ENCODE measurements around the gene CCNF.
"Not testable (repeated sequence)": the region's sequence is repeated elsewhere in the genome, so short reads cannot be mapped to it uniquely, and the experiment has no call there.

The CCNF gene

GRCh38 chr16:2471653-2472487 lies 42.6 kb downstream of the CCNF start:
- no peak for DNase-seq (ENCODE audit: low read depth, low spot score)

DNA sequence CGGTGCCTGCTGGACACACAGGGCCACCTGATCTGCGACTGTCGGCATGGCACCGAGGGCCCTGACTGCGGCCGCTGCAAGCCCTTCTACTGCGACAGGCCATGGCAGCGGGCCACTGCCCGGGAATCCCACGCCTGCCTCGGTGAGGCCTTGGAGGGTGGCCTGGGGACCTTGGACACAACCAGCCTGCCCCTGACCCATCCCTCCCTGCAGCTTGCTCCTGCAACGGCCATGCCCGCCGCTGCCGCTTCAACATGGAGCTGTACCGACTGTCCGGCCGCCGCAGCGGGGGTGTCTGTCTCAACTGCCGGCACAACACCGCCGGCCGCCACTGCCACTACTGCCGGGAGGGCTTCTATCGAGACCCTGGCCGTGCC lies 43.2 kb downstream of the CCNF start:
- no peak for DNase-seq (ENCODE audit: low read depth, low spot score)

DNA sequence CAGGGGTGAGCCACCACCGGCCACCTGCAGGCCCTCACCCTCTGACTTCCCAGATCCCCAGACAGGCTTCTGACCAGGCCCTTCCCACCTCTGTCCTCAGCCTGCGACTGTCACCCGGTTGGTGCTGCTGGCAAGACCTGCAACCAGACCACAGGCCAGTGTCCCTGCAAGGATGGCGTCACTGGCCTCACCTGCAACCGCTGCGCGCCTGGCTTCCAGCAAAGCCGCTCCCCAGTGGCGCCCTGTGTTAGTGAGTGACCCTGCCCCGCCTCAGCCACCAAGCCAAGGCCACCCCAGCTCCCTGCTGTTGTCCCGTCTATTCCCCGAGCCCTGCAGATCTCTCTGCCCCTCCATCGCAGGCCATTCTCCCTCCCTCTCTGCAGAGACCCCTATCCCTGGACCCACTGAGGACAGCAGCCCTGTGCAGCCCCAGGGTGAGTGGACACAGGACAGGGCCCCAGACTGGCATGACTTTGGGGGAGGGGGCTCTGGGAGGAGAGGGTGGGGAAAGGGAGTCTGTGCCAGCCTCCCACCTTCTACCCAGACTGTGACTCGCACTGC lies 43.7 kb downstream of the CCNF start:
- DNase-seq (ENCODE audit: low read depth, low spot score) = no peak

DNA sequence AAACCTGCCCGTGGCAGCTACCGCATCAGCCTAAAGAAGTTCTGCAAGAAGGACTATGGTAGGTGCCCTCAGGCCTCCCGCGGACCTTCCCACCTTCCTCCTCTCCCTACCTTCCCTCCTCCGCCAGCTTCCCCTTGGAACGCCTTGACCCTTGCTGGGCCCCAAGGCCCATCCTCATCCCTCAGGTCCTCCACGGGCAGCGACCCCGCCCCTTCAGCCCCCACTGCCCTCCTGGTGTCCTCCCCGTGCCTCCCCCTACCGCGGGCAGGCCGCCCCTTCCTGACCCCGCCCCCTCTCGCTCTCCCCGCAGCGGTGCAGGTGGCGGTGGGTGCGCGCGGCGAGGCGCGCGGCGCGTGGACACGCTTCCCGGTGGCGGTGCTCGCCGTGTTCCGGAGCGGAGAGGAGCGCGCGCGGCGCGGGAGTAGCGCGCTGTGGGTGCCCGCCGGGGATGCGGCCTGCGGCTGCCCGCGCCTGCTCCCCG lies 44.2 kb downstream of the CCNF start:
- no peak for DNase-seq (ENCODE audit: low read depth, low spot score)

GRCh38 chr16:2473999-2474876 lies 45.0 kb downstream of the CCNF start:
- DNase-seq (ENCODE audit: low read depth, low spot score) = no peak

- peak; percentile 53 for DNase-seq (ENCODE audit: low read depth, low spot score)
Measured at GRCh38 chr16:2474877-2475412, 45.7 kb downstream of the CCNF start, which contains the start of gene TBC1D24. Gene TBC1D24 (plus strand): TSS chr16:2475127. CDS start chr16:2496149, 21,022 bp downstream.

DNA sequence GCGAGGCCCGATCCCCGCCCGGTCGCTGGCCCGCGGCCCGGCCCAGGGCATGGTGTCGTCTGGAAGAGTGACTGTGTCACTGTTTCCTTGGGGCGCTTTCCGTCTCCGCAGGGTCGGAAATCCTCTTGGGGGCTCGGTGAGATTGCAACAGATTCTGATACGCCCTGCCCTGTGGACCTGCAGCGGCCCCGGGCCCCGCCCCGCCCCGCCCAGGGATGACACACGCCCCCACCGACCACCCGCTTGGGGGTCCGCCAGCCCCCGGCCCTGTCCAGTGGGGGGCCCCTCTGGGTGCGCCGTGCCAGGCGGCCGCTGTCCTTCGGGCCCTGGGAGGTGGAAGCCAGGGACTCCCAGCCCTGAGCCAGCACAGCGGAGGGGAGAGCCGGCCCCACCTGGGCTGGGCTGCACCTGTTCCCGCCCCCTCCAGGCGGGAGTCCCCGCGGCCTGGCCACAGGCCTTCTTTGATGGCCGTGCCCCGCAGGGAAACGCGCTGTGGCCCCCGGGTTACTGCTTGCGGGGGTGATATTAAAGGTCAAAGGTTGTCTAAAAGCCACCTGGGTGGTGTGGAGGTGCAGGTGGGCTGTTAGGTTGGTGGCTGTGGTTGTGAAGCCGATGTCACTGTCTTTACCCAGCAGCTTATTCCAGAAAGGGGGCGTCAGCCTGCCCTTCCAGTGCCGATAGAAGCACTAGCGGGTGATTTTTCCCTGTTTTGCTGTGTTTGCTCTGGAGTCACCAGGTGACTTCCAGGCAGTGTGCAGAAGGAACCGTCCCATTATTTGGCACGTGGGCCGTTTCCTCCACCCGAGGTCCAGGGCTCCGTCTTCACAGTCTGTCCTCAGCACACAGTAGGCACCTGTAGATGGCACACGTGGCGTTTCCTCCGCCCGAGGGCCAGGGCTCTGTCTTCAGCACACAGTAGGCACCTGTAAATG lies 46.4 kb downstream of the CCNF start:
- DNase-seq (ENCODE audit: low read depth, low spot score) = no peak

DNA sequence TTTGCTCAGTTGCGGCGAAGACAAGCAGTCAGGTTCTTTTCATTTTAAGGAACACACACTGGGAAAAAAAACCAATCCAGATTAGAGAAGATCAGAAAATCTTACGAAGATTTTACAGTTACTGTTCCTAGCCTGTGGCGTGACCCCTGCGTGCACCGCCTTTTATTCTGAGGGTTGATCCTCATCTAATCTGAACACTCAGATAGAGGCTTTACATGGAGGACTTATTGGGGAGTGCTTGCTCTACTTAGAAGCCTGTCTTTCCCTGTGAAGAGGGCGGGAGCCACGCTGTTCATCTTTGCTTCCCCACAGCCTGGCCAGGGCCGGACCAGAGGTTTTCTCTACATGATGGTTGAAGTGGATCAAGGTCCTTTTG lies 47.1 kb downstream of the CCNF start:
- no peak for DNase-seq (ENCODE audit: low read depth, low spot score)

DNA sequence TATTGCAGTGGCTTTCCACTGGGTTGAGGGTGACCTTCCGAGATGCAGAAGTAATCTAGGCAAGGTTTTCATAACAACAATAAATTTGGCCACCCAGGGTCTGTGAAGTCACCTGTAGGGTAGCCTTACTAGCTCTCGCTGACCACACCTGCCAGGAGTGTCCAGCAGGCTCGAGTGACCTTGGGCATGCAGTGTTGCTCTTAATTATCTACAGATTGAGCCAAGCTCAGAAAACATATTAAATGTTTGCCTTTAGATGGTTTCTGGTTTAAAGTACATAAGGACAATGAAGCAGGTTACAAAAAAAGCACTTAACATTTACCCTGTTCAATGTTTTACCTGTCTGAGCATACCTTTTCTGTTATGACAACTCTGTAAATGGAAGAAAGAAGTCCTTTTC lies 47.5 kb downstream of the CCNF start:
- no peak for DNase-seq (ENCODE audit: low read depth, low spot score)

DNA sequence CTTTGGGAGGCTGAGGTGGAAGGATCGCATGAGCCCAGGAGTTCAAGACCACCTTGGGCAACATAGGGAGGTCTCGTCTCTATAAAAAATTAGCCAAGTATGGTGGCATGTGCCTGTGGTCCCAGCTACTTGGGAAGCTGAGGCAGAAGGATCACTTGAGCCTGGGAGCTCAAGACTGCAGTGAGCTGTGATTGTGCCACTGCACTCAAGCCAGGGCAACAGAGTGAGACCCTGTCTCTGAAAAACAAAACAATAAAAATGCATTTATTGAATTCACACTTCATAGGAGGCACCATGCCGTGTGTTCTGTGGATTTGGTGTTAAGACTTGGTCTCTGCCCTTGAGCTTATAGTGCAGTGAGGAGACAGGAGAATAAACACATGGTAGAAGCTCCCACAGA lies 48.1 kb downstream of the CCNF start:
- DNase-seq (ENCODE audit: low read depth, low spot score) = no peak

DNA sequence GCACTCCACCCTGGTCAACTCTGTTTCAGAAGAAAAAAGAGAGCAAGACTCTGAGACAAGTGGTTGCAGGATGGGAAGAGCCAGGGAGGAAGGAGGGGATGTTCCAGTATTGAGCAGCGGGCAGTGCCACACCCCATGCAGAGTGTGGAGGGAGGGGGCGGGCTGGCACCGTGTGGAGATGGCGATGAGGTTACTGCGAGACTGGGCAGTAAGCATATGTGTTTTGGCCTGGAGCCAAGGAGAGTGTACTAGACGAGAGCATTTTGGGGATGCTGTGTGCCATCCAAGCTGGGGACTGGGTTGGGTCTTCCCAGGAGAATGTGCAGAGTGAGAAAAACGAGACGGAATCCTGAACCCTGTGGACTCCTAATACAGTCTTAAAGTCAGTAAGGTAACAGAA lies 49.0 kb downstream of the CCNF start:
- DNase-seq (ENCODE audit: low read depth, low spot score) = no peak

DNA sequence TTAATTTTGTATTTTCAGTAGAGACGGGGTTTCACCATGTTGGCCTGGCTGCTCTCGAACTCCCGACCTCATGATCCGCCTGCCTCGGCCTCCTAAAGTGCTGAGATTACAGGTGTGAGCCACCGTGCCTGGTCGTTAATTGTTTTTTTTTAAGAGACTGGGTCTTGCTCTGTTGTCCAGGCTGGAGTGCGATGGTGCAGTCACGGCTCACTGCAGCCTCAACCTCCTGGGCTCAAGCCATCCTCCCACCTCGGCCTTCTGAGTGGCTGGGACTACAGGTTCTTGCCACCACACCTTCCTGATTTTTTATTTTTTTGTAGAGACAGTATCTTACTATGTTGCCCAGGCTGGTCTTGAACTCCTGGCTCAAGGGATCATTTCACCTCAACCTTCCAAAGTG lies 50.7 kb downstream of the CCNF start:
- not testable (repeated sequence) for DNase-seq (ENCODE audit: low read depth, low spot score)

DNA sequence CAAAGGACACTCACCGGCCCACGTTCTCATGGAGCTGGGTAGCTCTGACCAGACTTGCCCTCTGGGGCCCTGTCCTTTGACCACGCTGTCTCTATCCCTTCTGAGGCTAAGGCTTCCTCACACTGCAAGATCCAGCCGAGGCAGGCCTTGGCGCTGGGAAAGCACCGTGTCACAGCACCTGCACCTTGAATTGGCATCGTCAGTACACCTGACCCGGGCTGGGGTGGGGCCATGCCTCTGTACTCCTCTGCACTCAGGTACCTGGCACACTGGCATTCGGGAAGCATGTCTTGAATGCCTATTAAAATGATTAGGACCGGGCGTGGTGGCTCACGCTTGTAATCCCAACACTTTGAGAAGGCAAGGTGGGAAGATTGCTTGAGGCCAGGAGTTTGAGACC lies 51.7 kb downstream of the CCNF start:
- DNase-seq (ENCODE audit: low read depth, low spot score) = no peak

DNA sequence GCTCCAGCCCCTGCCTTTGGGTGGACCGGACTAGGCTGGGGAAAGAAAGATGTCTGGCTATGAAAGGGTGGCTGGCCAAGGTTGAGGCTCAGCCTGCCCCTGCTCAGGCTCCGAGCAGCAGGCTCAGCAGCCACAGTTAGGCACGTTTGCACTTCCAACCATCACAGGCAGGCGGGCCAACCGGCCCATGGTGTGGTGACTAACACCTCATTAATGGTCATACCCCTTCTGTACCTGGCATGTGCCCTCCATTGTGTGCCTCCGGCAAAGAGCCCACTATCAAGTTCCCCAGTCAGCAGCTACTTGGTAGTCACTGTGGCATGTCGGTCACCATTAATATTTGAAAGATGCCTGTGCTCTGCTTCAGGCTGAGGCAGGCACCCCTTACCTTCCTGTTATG lies 52.4 kb downstream of the CCNF start:
- DNase-seq (ENCODE audit: low read depth, low spot score) = no peak

DNA sequence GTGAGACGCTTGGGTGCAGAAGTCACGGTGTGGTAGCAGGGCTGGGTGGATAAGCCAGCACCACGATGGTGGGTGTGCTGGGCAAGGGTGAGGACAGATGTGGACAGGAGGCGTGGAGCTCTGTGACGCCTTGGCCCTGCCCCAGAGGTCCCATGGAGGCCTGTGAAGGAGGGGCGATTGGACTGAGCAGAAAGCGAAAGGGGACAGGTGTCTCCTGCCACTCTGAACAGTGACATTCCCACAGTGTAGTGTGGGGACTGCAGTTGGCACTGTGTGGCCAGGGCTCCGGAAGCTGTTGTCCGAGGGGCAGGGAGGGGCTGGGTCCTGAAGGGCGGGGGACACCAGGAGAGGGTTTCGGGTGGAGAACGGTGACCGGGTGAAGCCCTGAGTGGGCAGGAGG lies 53.0 kb downstream of the CCNF start:
- DNase-seq (ENCODE audit: low read depth, low spot score) = no peak

GRCh38 chr16:2482708-2483534 lies 53.7 kb downstream of the CCNF start:
- no peak for DNase-seq (ENCODE audit: low read depth, low spot score)

DNA sequence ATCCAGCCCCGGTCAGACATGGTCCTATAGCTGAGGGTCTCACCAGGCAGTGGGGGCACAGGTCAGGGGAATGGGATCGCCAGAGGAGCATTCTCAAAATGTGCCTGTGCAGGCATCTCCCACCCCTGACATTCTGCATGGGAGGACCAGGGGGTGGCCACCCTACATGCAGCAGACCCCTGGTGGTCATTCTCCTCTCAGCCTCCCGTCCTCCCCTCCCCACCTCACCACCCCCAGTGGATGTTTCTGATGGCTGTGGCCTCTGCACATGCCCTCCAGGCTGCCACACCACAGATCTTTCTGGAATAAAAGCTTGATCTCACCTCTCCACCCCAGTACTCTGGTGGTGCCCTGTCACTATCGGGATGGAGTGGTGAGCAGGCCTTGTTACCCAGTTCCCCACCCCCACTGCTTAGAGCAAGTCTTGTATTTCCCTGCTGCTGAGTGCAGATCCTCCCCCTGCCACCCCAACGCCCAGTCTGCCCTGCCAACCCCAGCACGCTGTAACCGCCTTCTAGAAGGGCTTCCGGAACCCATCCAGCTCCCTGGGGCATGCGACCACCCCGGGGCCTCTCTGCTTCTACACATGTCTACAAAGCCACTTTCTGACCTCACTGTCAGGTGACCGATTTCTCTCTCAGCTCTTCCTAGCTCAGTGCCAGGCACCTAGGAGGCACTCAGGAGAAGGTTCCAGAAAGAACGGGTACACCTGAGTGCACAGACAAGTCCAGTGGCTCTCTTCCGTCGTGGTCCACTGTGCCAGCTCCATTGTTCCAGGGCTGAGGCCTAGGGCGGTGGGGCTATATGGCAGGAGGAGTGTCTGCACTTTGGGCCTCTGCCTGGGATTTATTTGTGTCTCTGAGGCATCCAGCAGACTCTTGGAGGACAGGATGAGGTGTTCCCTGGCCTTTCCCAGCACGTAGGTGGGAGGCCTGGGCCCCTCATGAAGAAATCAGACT lies 55.0 kb downstream of the CCNF start:
- no peak for DNase-seq (ENCODE audit: low read depth, low spot score)

- DNase-seq (ENCODE audit: low read depth, low spot score) = no peak
Measured at GRCh38 chr16:2484898-2485508, 55.8 kb downstream of the CCNF start.
